GM19023 (cell line): ENCODE results near the gene KLHL15.
"Not testable (repeated sequence)": the region's sequence is repeated elsewhere in the genome, so short reads cannot be mapped to it uniquely, and the experiment has no call there.

ENCODE experiments used
- ATAC-seq: cut with Tn5 transposase; IDR thresholded peaks from one replicate; pipeline ENCODE4 v1.9.1; 2021; ENCODE audit warnings: mild to moderate bottlenecking, moderate library complexity; ENCODE audit not compliant: unreplicated experiment

Gene KLHL15

DNA sequence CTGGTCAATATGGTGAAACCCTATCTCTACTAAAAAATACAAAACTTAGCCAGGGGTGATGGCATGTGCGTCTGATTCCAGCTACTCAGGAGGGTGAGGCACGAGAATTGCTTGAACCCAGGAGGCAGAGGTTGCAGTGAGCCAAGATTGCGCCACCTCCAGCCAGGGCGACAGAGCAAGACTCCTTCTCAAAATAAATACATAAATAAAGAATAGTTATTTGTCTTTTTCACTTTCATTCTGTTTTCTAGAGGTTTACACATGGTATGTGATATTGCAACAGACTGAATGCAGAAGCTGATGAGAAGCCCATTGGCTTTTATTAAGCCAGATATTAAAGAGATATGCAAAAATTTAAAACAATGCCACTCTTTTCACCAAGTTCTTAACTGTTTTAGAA lies 8.2 kb downstream of the KLHL15 start:
- ATAC-seq: no peak

- ATAC-seq: no peak
Measured at GRCh38 chrX:24017674-24018073, 9.3 kb downstream of the KLHL15 start.

- peak; percentile 65 for ATAC-seq
Measured at GRCh38 chrX:24014388-24015018, 12.5 kb downstream of the KLHL15 start.

DNA sequence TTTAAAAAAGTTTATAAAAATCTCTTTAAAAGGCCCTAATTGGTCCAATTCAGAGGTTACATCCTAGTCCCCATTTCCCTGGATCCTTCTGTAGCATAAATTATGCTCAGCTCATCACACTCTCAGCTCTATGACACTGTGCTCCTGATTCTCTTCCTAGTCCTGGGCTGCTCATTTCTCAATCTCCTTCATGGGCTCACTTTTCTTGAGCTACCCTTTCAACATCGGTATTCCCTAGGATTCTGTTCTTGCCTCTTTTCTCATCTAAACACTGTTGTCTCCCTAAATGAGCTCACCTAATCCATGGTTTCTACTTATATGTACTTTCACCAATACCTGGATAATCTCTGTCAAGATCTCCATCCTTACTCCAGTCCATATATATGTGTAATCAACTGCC lies 14.7 kb downstream of the KLHL15 start:
- no peak for ATAC-seq

GRCh38 chrX:24005867-24006266 lies 21.1 kb downstream of the KLHL15 start:
- no peak for ATAC-seq

DNA sequence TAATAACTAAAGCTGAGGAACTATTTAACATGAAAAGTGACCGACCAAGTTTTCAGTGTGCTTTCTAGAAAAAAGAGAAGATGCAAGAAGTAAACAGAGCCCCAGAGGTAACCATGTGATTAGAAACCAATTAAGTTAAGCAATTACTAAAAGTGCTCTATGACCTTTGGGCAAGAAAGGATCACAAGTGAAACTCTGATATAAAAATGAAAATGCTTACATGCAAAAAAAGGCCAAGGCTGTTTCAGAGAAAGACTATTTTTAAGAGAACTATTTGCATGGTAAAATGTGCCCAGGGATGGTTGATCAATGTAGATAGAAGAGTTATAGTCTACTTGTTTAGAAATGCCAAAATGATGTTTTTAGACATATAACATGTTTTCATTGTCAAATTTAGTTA lies 22.0 kb downstream of the KLHL15 start:
- ATAC-seq: no peak

GRCh38 chrX:24002792-24003191 lies 24.2 kb downstream of the KLHL15 start:
- ATAC-seq: no peak

DNA sequence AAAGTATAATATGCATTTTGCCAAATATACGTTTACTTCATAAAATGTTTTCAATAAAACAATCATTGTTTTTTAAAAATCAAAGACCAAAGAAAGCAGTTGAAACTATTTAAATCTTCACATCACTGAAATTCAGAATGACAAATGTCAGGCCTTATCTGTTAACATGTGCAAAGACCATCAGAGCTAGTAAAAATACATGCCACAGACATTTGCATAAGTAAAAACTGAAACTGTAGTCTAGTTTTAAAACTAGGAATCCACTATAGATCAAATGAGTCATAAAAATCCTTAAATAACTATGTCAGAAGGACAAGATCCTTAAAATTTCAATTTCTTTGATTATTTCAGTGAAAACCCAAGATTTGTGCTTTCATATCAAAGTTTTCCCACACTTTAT lies 24.8 kb downstream of the KLHL15 start:
- no peak for ATAC-seq

DNA sequence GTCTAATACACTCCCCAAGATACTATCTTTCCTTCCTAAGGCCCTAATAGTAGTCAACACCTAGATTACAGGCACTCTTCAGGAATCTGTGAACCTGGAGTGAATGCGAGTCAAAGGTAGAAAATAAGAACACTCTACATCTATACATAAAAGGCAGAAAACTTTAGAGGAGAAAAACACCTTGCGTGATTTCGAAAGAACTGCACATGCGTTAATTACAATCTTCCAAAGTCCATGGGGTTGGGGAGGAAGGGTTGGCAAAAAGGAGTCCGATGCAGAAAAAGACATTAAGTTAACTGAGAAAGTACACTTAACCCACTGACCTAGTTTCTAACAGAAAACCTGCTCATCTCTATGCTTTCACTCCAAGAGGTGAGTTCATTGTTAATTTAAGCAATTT lies 27.3 kb downstream of the KLHL15 start:
- ATAC-seq: no peak

DNA sequence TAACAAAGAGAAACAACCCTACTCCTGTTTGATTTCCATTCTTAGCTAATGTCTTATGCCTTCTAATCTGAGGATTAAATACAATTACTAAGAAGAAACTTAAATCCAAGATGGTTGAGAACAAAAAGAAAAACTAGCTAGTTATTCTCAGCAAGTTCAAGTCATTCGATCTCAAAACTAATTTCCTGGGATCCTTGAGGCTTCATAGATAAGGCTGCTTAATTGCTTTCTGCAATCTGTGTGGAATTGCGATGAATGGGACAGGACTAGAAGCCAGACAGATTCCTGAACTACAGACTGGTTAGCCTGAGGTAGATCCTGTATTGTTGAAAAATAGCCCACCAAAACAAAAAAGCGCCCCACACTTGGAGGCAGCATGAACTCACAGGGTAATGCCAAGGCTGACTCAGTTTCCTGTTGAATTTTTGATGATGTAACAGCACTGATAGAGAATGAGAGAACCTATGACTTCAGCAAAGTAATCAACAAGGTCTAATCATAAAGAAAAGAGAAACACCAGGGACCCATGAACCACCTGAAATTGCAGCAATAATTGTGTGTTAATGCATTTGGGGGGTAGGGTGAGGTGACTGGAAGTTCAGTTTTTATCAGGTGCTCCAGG lies 33.9 kb downstream of the KLHL15 start:
- ATAC-seq: no peak

- ATAC-seq: no peak
Measured at GRCh38 chrX:23992431-23992830, 34.6 kb downstream of the KLHL15 start.

DNA sequence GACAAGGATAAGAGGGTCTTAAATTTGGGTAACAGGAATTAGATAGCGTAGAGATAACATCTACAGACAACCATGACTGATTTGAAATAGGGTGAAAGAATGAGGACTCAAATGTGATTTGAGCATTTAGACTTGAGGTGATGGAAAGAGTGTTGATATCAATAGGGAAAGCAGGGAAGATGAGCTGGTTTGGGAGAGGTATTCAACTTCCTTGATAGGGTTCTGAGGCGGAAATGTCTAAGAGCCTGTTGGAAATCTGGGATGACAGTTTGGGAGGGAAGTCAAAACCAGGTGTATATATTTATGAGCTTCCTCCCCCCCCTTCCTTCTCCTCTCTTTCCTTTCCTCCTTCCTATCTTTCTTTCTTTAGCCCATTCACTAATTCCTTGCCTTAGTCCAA lies 36.5 kb downstream of the KLHL15 start:
- ATAC-seq: no peak

GRCh38 chrX:23989689-23990088 lies 37.3 kb downstream of the KLHL15 start:
- ATAC-seq: no peak

GRCh38 chrX:23982891-23983290 lies 44.1 kb downstream of the KLHL15 start:
- ATAC-seq: no peak

DNA sequence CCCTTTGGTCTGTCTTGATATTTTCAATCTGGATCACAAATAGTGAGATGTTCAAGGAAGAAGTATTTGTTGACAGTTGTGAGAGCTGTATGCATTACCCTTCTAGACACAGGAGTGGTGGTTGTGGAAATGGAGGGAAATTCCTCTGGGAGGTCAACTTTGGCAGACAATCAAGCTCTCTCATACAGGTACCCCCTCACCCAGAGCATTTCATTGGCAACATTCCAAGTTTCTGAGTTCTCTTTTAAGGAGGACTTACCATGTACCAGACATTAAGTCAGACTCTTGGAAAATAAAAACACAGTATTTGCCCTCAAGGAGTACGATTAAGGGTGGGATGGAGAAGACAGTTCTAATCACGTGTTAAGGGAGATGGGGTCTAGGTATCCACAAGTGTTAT lies 45.3 kb downstream of the KLHL15 start:
- no peak for ATAC-seq

DNA sequence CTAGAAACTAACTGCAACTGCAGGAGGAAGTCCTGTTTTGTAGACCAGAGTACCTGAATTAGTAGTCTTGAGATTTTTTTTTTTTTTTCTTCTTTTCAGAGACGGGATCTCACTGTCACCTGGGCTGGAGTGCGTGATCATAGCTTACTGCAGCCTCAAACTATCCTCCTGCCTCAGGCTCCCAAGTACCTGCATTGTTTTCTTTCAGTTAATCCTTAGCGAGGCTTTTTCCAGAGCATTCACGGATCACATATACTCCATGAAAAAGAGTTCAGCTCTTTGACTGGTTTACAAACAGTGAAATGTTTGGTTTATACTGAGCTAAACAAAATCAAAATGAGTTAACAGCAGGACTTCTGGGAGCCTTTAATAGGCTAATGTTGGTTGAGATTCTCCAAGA lies 45.8 kb downstream of the KLHL15 start:
- no peak for ATAC-seq

DNA sequence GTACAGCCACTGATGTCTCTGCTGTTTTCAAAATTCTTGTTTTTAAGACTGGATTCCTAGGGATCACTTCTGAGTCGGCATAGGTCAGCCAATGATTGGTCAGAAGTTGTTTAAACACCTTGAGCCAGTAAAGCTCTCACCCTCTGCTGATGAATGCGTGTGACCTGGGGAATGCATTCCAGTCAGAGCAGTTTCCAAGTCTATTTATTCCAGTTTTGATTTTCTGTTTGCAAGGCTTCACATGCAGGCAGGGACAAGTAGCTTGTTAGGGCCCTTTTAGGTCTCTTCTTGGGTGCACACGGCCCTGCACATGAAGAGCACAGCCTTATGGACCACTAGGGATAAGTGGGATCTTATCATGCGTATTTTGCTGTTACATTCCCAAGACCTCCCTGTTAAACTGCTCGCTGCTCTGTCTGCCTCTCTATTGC lies 47.0 kb downstream of the KLHL15 start:
- ATAC-seq: no peak

DNA sequence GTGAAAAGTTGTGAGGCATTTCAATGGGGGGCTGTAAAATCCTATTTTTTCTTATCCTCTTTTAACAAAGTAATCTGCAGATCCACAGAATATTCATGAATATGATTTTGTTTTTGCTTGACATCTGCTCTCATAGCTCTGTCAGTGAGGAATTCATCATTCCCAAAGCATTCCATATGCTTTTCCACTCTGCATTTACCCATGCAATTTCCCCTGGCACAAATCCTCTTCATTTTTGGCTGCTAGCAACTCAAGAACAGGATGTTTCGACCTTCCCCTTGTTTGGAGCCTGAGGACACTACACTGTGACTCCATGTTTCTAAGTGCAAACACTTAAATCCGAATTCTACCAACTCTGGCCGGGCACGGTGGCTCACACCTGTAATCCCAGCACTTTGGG lies 48.5 kb downstream of the KLHL15 start:
- ATAC-seq: no peak

GRCh38 chrX:23965630-23966029 lies 61.4 kb downstream of the KLHL15 start:
- ATAC-seq: not testable (repeated sequence)

- no peak for ATAC-seq
Measured at GRCh38 chrX:23964191-23964590, 62.8 kb downstream of the KLHL15 start.

- no peak for ATAC-seq
Measured at GRCh38 chrX:23959781-23960180, 67.2 kb downstream of the KLHL15 start.

GRCh38 chrX:23954396-23954795 lies 72.6 kb downstream of the KLHL15 start:
- no peak for ATAC-seq

DNA sequence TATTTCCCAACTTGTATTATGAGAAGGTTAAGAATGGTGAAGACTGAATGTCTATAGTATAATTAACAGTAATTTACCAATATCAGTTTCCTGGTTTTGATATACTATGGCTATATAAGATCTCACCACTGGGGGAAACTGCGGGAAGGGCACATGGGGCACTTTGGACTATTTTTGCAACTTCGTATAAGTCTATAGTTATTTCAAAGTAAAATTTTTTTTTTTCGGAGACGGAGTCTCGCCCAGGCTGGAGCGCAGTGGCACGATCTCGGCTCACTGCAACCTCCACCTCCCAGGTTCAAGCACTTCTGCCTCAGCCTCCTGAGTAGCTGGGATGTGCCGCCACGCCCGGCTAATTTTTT lies 73.1 kb downstream of the KLHL15 start:
- no peak for ATAC-seq
